H1 (cell line): ENCODE data around the gene FAM200B. TPM values are rescaled to one million over a fixed set of nuclear protein-coding genes. Genes with fewer than 3 reads are reported as not detected.

Source experiments
- CTCF ChIA-PET: fragments of 300-600 bp; sonication (Branson Sonifier 250); formaldehyde crosslinking; loops from one replicate; lab custom pipeline; 2021; ENCODE audit not compliant: partially characterized antibody; lab: Charles Lee
- POLR2A ChIA-PET: fragments of 300-600 bp; sonication (Branson Sonifier 250); formaldehyde crosslinking; loops from one replicate; lab custom pipeline; 2021; ENCODE audit warnings: inconsistent platforms; ENCODE audit not compliant: partially characterized antibody; lab: Charles Lee
- DNase-seq, 2 experiments: peaks; one replicate each; pipeline versions ENCODE4 v3.0.0 to v3.0.0-alpha.2; 2010 to 2022; ENCODE audit warnings: low spot score in 2 of 2, low read depth in 1 of 2, mixed read lengths in 1 of 2
- FAIRE-seq: peaks from 2 replicates; lab custom pipeline; 2011; peaks lifted over from hg19 to GRCh38; lab: Jason Lieb, UNC
- H2AFZ ChIP-seq: 2 replicates; pipeline ENCODE4 v1.8.1; 2012; ENCODE audit warnings: low read length, inconsistent platforms
- H2AK5ac ChIP-seq: 2 replicates; pipeline ENCODE4 v1.6.1; 2013; ENCODE audit warnings: low read depth, low read length
- H2BK120ac ChIP-seq: replicated peaks from 2 replicates; pipeline ENCODE3; 2013; ENCODE audit warnings: low read depth, low read length, inconsistent platforms
- H2BK12ac ChIP-seq: 2 replicates; pipeline ENCODE4 v1.6.1; 2013; ENCODE audit warnings: low read depth, low read length
- H2BK15ac ChIP-seq: 2 replicates; pipeline ENCODE4 v1.6.1; 2013; ENCODE audit warnings: low read length
- H2BK20ac ChIP-seq: 2 replicates; pipeline ENCODE4 v1.6.1; 2013; ENCODE audit warnings: low read length
- H2BK5ac ChIP-seq: 2 replicates; pipeline ENCODE4 v1.6.1; 2013; ENCODE audit warnings: low read depth, low read length
- H3K14ac ChIP-seq: 2 replicates; pipeline ENCODE4 v1.6.1; 2013; ENCODE audit warnings: inconsistent platforms; ENCODE audit not compliant: insufficient read length
- H3K18ac ChIP-seq: 2 replicates; pipeline ENCODE4 v1.6.1; 2013; ENCODE audit warnings: low read length; ENCODE audit errors: extremely low read depth
- H3K23ac ChIP-seq: 2 replicates; pipeline ENCODE4 v1.6.1; 2013; ENCODE audit warnings: inconsistent platforms; ENCODE audit not compliant: insufficient read length
- H3K23me2 ChIP-seq: 2 replicates; pipeline ENCODE4 v1.6.1; 2013; ENCODE audit warnings: low read depth, low read length
- H3K27ac ChIP-seq: 2 replicates; pipeline ENCODE4 v1.6.1; 2011; ENCODE audit warnings: low read depth, low read length, inconsistent platforms
- H3K27me3 ChIP-seq, 4 experiments: replicated peaks in 1 of 4; 1 replicate in 1 of 4; 2 replicates in 3 of 4; pipeline versions ENCODE4 v1.6.1 to v1.8.1; 2011 to 2013; ENCODE audit warnings: low read length in 3 of 4, mild to moderate bottlenecking in 3 of 4, inconsistent platforms in 2 of 4, mixed read lengths in 2 of 4, moderate library complexity in 1 of 4; ENCODE audit not compliant: control insufficient read depth in 3 of 4, insufficient read depth in 3 of 4; ENCODE audit errors: extremely low read depth in 1 of 4
- H3K36me3 ChIP-seq, 4 experiments: 2 replicates each; pipeline versions ENCODE4 v1.6.1 to v1.8.1; 2011 to 2013; ENCODE audit warnings: mild to moderate bottlenecking in 4 of 4, low read length in 3 of 4, moderate library complexity in 2 of 4, control low read depth in 1 of 4, inconsistent platforms in 1 of 4; ENCODE audit not compliant: insufficient read depth in 4 of 4, control insufficient read depth in 2 of 4
- H3K4ac ChIP-seq: replicated peaks from 2 replicates; pipeline ENCODE3; 2013; ENCODE audit warnings: low read length, low read depth, mixed read lengths, inconsistent platforms; ENCODE audit not compliant: insufficient read length
- H3K4me1 ChIP-seq, 4 experiments: replicated peaks in 1 of 4; 1 replicate in 1 of 4; 2 replicates in 3 of 4; pipeline versions ENCODE4 v1.6.1 to v1.8.1; 2011 to 2013; ENCODE audit warnings: low read length in 3 of 4, inconsistent platforms in 2 of 4, mixed read lengths in 1 of 4; ENCODE audit not compliant: insufficient read depth in 4 of 4, control insufficient read depth in 3 of 4
- H3K4me2 ChIP-seq, 2 experiments: 2 replicates each; pipeline versions ENCODE4 v1.6.1 to v1.8.1; 2011 to 2013; ENCODE audit warnings: low read depth in 2 of 2, low read length in 2 of 2, control low read depth in 1 of 2, inconsistent platforms in 1 of 2, mild to moderate bottlenecking in 1 of 2; ENCODE audit not compliant: insufficient read depth in 1 of 2
- H3K4me3 ChIP-seq, 4 experiments: fragments of 200-600, 300-600 bp in 1 of 4; sonication (generic), shearing (Covaris generic), sonication (Bioruptor Twin) in 1 of 4; 2 replicates each; pipeline versions ENCODE4 v1.5.1 to v1.8.1; 2011 to 2016; ENCODE audit warnings: low read length in 4 of 4, low read depth in 3 of 4, control low read depth in 2 of 4, inconsistent platforms in 2 of 4, mild to moderate bottlenecking in 2 of 4, mixed read lengths in 1 of 4, moderate library complexity in 1 of 4; ENCODE audit not compliant: insufficient read depth in 2 of 4; ENCODE audit errors: extremely low read depth in 1 of 4
- H3K56ac ChIP-seq: replicated peaks from 2 replicates; pipeline ENCODE3; 2013; ENCODE audit warnings: low read depth, mild to moderate bottlenecking, mixed read lengths, low read length, inconsistent platforms; ENCODE audit not compliant: insufficient read length
- H3K79me1 ChIP-seq: 2 replicates; pipeline ENCODE4 v1.6.1; 2013; ENCODE audit warnings: low read depth, low read length, control low read depth
- H3K79me2 ChIP-seq, 2 experiments: 2 replicates each; pipeline versions ENCODE4 v1.6.1 to v1.8.1; 2012 to 2013; ENCODE audit warnings: low read length in 2 of 2, mild to moderate bottlenecking in 2 of 2, inconsistent platforms in 1 of 2; ENCODE audit not compliant: insufficient read depth in 2 of 2, control insufficient read depth in 1 of 2
- H3K9ac ChIP-seq, 4 experiments: replicated peaks in 1 of 4; 1 replicate in 1 of 4; 2 replicates in 3 of 4; pipeline versions ENCODE4 v1.6.1 to v1.8.1; 2011 to 2013; ENCODE audit warnings: low read depth in 3 of 4, low read length in 3 of 4, control low read depth in 2 of 4, mild to moderate bottlenecking in 2 of 4, moderate library complexity in 2 of 4, inconsistent platforms in 1 of 4; ENCODE audit errors: extremely low read depth in 1 of 4
- H3K9me3 ChIP-seq, 2 experiments: 2 replicates each; pipeline versions ENCODE4 v1.6.1 to v1.8.1; 2012 to 2013; ENCODE audit warnings: mild to moderate bottlenecking in 2 of 2, moderate library complexity in 2 of 2, control low read depth in 1 of 2, inconsistent platforms in 1 of 2, low read depth in 1 of 2, low read length in 1 of 2, mixed read lengths in 1 of 2; ENCODE audit not compliant: insufficient read depth in 2 of 2
- H4K20me1 ChIP-seq, 2 experiments: replicated peaks in 1 of 2; 2 replicates each; pipeline versions ENCODE3 to v1.8.1; 2011 to 2013; ENCODE audit warnings: inconsistent platforms in 2 of 2, low read length in 2 of 2, mild to moderate bottlenecking in 1 of 2; ENCODE audit not compliant: insufficient read depth in 2 of 2, control insufficient read depth in 1 of 2
- H4K5ac ChIP-seq: 2 replicates; pipeline ENCODE4 v1.6.1; 2013; ENCODE audit warnings: low read length, low read depth, mixed read lengths, inconsistent platforms; ENCODE audit not compliant: insufficient read length
- H4K8ac ChIP-seq: 2 replicates; pipeline ENCODE4 v1.8.0; 2013; ENCODE audit warnings: mild to moderate bottlenecking, moderate library complexity, low read length, inconsistent platforms; ENCODE audit not compliant: insufficient read depth; ENCODE audit errors: extremely low read depth
- H4K91ac ChIP-seq: replicated peaks from 2 replicates; pipeline ENCODE3; 2013; ENCODE audit warnings: low read length, mixed read lengths, inconsistent platforms; ENCODE audit not compliant: insufficient read length
- SP1 ChIP-seq: IDR thresholded peaks from 2 replicates; pipeline ENCODE4 v1.6.1; 2011; ENCODE audit warnings: low read depth, low read length
- WGBS, 2 experiments: shearing (Covaris generic) in 1 of 2; methylation state at CpG; one replicate each; pipeline versions ENCODE4 v1.1.6 to v1.1.7; 2013 to 2015; ENCODE audit warnings: low lambda C conversion rate in 2 of 2, mixed read lengths in 2 of 2, inconsistent platforms in 1 of 2, low coverage in 1 of 2, missing lambda C conversion rate in 1 of 2; ENCODE audit not compliant: insufficient replicate concordance in 2 of 2, insufficient coverage in 1 of 2, insufficient read length in 1 of 2; ENCODE audit errors: extremely low coverage in 1 of 2, missing lambda C conversion rate in 1 of 2; 5-methylcytosine and 5-hydroxymethylcytosine counted together
- polyA plus RNA-seq, 7 experiments: library from polyadenylated mRNA; depleted of rRNA in 3 of 7; stranded (reverse) in 5 of 7; unstranded in 2 of 7; fragments of >200 nt in 5 of 7; fragments of 200-250 nt in 2 of 7; gene quantifications; 1 replicate in 5 of 7; 2 replicates in 1 of 7; 4 replicates in 1 of 7; pipeline versions ENCODE4 v1.2.1 to v1.2.3, GENCODE V29; 2011 to 2013; ENCODE audit warnings: missing spikeins in 2 of 7, mixed read lengths in 2 of 7
- total RNA-seq: library from RNA; stranded (reverse); fragmentation: NEBNext Ultra II Directional; extraction: Animal tissue kit (Norgen Biotek cat#: 25700); gene quantifications from 2 replicates; pipeline ENCODE4 v1.2.1, GENCODE V29; 2021

FAM200B gene
- total and polyA plus RNA-seq, 2 of the 8 experiments (the other 6 are each of a cell fraction or from before 2014, with no cell fraction given), result 10.7 to 23.7 TPM

DNA sequence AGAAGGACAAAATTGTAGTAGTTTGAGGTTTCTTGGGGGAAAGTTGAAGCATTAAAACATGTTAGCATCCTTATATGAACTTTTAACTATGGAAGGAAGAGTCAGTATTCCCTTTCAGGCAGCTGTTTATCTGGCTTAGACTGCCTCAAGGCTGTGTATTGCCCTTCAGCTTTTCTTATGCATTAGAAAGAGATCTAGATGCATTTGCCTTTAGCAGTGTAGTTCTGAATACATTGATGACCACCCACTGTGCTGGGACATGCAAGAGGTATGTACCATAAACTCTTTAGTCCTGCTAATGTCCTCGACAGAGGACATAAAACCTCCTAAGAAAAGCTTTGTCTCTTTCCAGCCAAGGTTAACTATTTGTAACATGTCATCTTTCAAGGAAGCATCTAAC is 2.9 kb downstream of the FAM200B start:
- CTCF ChIA-PET, result no interaction called here
- Histone ChIP-seq H4K5ac (no peak overlapping the region), H3K4me2 (peak overlapping the region; percentile 46 to 54), H2BK5ac (no peak overlapping the region), H3K27ac (no peak overlapping the region), H3K27me3 (no peaks in the 10 kb centered on the region), H3K23ac (no peak overlapping the region), H2BK15ac (no peak overlapping the region), H3K79me1 (no peaks in the 10 kb centered on the region; the same call in 1 of the 2 replicates), H2BK12ac (no peak overlapping the region), H3K14ac (no peak overlapping the region), H2BK120ac (no peak overlapping the region), H3K18ac (0 out of 2 replicates have a peak overlapping the region, but pooled peaks have one; percentile 9), H4K20me1 (no peaks in the 10 kb centered on the region), H3K4me1 (peaks cover 2 to 15% (median 8%) of the 10 kb centered on the region in 4 experiments; a peak in 4 of 7 replicates), H3K9ac (no peak overlapping the region), H3K79me2 (peaks cover 3 to 41% of the 10 kb centered on the region in 2 experiments; a peak in 3 of 4 replicates), H2AK5ac (no peak overlapping the region), H3K23me2 (peaks cover 3% of the 10 kb centered on the region), H2AFZ (no peak overlapping the region), H3K56ac (no peak overlapping the region), H3K9me3 (no peaks in the 10 kb centered on the region), H4K8ac (no peak overlapping the region), H3K36me3 (peaks cover 2 to 22% (median 7%) of the 10 kb centered on the region in 4 experiments; a peak in 5 of 8 replicates), H3K4me3 (peak overlapping the region in 1 of 4 experiments; percentile 38; a peak in 2 of 8 replicates), H2BK20ac (no peak overlapping the region), H3K4ac (no peak overlapping the region), H4K91ac (no peak overlapping the region)
- FAIRE-seq, result peak; percentile 72
- 35% methylated on average over 1 of the region's 1 CpG; no CpG with 5 or more reads in 1 of the 2 experiments for WGBS, 2 experiments
- no peak for DNase-seq
- POLR2A ChIA-PET, result interaction anchor here (0.8 to 2.1 kb wide), 6 partner anchors 9 to 30 kb away, joined by 3 to 8 read pairs (median 3); no protein-coding TSS in a partner anchor
- 0 out of 2 replicates have a peak, but pooled peaks have one; percentile 7 for TF ChIP-seq SP1
